DMS53 (cell line): ENCODE results near the gene ZNF350.

Experiments
- DNase-seq: peaks from one replicate; lab custom pipeline; 2025; lab: John Stamatoyannopoulos, UW

Gene ZNF350

DNA sequence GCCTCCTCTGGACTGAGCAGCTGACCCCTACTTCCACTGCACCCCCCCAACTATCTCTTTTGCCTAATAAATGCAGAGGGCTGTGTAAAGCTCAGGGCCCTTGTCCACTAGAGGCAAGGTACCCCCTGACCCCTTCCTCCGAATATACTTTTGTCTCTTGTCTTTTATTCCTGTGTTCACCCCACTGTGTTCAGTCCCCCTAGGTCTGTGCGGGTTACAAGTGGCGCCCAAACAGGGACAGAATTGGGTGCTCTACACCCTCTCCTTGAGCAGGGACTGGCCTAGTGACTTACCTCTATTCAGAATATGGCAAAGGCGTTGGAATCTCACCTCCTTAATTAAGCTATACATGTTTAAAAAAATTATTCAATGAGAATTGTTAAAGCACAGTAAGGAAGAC is 15.0 kb downstream of the ZNF350 start:
- peak; percentile 25 for DNase-seq

DNA sequence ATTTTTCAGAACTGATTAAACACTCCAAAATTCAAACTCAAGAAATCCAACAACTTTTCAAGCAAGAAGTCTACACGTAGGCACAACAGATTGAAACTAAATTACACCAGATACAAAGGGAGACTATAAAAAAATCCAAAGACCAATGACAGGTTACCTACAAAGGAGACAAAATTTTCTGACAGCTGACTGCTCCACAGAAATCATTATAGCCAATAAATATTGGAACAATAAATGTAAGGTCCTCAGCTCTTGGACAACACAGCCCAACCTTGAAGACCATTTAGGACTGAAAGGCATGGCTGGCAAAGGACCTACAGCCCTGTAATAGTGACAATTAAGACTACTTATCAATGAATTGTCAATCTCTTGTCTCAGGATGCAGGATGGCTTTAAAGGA is 15.9 kb downstream of the ZNF350 start:
- no peak for DNase-seq

DNA sequence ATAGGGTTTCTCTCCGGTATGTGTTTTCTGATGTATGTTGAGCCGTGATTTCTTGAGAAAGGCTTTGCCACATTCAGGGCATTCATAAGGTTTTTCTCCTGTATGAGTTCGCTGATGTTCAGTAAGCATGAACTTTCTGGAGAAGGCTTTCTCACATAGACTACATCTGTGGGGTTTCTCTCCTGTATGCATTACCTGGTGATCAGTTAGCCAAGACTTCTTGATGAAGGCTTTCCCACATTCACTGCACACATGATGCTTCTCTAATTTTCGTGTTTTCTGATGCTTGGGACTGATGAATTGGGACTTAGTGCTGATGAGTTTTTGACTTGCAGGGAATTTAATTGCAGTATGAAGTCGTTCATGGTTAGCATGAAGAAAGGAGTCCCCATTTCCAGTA is 21.1 kb downstream of the ZNF350 start:
- no peak for DNase-seq

DNA sequence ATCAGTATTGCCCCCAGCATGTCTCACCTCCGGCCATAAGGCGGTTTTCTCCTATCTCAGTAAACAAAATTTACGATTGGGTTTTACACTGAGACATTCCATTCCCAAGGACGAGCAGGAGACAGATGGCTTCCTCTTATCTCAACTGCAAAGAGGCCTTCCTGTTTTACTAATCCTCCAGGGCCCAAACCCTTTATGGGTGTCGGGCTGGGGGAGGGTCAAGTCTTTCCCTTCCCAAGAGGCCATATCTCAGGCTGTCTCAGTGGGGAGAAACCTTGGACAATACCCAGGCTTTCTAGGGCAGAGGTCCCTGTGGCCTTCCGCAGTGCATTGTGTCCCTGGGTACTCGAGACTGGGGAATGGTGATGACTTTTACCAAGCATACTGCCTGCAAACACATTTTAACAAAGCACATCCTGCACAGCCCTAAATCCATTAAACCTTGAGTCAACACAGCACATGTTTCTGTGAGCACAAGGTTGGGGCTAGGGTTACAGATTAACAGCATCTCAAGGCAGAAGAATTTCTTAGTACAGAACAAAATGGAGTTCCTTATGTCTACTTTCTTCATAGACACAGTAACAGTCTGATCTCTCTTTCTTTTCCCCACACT is 25.9 kb downstream of the ZNF350 start:
- peak; percentile 49 for DNase-seq

DNA sequence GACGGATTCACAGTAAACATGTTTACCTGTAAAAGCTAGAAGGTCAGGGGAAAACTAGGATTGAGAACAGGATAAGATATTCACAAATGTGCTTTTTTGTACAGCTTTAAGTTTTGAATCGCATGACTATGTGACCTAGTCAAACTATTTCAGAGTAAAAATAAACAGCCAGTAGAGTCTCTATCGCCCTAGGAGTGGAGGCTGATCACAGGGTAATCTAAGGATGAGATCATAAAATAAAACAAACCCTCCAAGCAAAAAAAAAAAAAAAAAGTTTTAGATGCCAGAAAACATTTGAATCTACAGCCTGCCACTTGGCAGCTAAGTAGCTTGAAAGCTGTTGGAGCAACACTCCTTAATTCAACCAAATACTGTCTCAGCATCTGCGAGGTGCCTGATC is 26.8 kb downstream of the ZNF350 start:
- DNase-seq = no peak

DNA sequence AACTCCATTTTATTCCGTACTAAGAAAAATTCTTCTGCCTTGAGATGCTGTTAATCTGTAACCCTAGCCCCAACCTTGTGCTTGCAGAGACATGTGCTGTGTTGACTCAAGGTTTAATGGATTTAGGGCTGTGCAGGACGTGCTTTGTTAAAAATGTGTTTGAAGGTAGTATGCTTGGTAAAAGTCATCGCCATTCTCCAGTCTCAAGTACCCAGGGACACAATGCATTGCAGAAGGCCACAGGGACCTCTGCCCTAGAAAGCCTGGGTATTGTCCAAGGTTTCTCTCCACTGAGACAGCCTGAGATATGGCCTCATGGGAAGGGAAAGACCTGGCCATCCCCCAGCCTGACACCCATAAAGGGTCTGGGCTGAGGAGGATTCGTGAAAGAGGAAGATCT is 28.8 kb downstream of the ZNF350 start:
- DNase-seq = peak; percentile 67

DNA sequence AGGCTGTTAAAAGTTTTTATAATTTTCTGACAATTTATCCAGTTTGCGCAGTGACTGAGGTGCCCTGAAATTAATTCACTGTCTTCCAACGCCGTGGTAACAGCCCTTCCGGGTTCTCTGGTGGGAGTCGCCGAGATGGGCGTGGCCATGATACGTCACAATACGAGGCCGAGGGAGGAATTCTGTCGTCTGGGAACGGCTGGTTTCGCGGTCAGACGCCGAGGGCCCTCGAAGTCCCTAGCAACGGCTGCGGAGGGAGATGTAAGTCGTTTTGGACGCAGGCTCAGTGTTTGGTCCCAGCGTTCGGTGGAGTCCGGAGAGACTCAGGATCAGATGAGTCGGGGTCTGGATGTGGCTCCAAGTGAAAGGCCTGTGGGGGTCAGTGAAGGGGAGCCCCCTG is 37.7 kb downstream of the ZNF350 start:
- DNase-seq = no peak

DNA sequence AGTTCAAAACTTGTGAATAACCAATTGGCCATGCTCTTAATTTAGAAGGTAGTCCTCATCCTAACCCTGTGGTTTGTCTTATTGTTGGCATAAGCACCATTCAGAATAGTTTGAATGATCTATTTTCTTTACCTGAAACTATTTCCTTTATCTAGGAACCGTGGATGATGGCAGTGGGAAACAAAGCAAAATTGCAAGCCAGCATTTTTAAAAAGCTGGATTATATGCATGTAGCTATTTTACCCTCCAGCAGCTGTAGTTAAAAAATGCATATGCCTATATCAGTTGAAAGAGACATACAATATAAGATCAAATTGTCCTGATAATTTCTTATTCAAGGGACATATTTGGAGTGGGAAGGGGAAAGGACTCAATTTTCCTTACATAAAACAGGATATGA is 40.0 kb downstream of the ZNF350 start:
- no peak for DNase-seq

DNA sequence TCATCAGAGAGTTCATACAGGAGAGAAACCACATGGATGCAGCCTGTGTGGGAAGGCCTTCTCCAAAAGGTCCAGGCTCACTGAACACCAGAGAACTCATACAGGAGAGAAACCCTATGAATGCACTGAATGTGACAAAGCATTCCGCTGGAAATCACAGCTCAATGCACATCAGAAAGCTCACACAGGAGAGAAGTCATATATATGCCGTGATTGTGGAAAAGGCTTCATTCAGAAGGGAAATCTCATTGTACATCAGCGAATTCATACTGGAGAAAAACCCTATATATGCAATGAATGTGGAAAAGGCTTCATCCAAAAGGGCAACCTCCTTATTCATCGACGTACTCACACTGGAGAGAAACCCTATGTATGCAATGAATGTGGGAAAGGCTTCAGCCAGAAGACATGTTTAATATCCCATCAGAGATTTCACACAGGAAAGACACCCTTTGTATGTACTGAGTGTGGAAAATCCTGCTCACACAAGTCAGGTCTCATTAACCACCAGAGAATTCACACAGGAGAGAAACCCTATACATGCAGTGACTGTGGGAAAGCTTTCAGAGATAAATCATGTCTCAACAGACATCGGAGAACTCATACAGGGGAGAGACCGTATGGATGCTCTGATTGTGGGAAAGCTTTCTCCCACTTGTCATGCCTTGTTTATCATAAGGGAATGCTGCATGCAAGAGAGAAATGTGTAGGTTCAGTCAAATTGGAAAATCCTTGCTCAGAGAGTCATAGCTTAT is 41.7 kb downstream of the ZNF350 start:
- no peak for DNase-seq

DNA sequence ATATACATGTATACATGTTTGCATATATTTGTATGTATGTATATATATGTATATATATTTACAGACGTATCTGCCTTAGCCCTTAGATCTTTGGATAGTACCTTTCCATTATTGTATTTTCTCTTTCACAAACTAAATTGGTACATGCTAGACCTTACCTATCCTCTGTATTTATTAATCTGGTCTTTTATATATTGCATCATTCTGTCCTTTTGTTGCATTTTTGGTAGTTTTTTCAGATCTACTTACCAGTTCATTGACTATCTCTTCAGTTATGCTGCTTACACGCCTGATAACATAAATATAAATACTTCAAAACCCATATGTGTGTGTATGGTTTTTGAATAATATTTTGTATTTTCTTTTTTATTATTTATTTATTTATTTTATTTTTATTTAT is 47.7 kb downstream of the ZNF350 start:
- no peak for DNase-seq

DNA sequence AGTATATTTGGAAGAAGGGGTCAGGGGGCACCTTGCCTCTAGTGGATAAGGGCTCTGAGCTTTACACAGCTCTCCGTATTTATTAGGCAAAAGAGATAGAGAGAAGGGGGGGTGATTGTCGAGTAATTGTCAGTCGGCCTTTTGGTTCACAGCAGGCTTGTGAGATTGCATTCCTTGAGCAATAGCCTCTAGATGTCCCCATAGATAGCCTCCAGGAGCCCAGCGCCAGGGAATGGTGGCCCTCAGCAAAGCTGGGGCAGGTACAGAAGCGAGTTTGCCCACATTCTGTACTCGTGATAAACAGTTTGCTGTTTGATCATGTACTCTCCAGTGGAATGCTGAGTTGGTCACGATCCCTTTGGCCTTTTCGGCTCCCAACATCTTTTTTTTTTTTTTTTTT is 54.7 kb downstream of the ZNF350 start:
- no peak for DNase-seq

DNA sequence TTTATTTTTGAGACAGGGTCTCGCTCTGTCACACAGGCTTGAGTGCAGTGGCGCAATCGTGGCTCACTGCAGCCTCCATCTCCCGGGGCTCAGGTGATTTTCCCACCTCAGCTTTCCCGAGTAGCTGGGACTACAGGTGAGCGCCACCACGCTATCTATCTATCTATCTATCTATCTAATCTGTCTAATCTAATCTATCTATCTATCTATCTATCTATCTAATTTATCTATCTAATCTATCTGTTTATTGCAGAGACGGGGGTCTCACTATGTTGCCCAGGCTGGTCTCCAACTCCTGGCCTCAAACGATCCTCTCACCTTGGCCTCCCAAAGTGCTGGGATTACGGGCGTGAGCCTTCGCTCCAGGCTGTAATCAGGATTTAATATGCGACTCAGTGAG is 58.8 kb downstream of the ZNF350 start:
- no peak for DNase-seq

DNA sequence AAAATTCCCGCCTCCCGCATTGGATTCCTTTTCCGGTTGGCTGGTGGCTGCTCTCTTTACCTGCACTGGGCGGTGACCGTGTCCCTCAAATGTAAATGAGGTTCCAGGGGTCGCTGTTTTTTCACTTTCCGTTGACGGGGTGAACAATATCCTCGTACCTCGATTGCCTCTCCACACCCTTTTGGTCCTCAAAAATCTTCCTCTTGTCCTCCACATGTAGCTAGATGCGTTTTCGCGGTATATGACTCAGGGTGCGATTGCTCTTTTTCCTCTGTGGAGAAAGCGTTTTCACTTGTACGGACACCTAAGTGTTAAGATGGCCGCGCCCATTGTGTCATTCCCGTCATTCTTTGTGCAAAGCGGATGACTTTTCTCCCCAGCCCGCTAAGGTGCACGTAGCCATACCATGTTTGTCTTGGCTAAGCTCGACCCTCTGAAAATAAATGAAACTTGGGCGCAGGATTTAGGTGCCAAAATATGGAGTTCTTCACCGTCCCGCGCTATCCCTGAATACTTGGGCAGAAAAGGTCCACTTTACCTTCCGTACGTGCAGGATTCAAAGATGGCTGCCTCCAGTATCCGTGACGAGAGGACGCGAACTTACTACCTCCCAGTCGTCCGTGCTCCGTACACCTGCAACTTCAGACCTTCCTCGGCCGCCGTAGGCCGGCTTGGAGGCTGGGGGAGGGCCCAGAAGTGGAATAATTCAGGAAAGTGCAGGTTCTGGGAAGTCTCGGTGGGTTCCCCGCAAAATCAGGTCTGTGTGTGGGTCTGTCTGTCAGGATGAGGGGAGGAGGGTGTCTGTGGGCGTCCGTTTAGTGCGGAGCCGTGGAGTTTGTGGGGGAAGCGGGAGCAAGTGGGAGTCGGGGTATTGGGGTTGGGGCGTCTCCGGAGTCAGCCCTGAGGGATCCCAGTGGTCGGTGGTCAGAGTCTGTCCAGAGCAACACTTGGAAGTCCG is 59.6 kb downstream of the ZNF350 start, which contains the start of gene ZNF613:
Gene ZNF613 (plus strand): TSS at position 689 of the 958 bp plus-strand sequence. CDS start 8,749 bp downstream, outside the sequence.
- peak; percentile 96 for DNase-seq

DNA sequence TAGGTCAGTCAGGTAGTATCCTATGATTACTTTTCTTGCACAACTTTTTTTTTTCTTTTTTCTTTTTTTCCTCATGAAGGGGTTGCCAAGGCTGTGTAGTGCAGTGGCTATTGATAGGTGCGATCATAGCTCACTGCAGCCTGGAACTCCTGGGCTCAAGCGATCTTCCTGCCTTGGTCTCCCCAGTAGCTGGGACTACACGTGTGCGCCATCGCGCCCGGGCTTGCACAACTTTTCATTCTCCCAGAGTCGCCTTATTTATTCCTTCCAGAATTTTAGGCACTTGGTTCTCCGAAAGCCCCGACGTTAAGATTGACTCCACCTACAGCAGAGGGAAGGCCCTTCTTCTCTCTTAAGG is 60.2 kb downstream of the ZNF350 start:
- DNase-seq = no peak

DNA sequence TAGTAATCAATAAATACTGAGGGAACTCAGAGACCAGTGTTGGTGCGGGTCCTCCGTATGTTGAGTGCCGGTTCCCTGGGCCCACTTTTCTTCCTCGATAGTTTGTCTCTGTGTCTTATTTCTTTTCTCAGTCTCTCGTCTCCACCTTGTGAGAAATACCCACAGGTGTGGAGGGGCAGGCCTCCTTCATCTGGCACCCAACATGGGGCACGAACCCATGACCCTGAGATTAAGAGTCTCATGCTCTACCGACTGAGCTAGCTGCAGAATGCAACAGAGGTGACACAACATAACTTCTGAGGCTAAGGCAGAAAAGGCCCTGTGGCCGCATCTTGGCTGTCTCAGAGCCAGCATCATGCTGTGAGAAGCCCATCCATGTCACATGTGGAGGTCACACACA is 64.7 kb downstream of the ZNF350 start:
- DNase-seq = no peak

DNA sequence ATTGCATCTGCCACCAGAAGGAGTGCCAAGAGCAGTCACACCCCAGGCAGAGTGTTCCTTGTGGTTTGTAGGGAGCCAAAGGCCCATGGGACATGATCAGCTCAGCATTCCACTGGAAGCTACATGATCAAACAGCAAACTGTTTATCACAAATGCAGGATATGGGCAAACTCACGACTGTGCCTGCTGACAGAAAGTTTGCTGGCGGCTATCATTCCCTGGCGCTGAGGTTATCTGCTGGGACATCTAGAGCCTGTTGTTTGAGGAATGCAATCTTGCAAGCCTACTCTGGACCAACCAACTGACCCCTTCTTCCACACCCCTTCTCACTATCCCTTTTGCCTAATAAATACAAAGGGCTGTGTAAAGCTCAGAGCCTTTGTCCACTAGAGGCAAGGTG is 67.0 kb downstream of the ZNF350 start:
- DNase-seq = no peak

DNA sequence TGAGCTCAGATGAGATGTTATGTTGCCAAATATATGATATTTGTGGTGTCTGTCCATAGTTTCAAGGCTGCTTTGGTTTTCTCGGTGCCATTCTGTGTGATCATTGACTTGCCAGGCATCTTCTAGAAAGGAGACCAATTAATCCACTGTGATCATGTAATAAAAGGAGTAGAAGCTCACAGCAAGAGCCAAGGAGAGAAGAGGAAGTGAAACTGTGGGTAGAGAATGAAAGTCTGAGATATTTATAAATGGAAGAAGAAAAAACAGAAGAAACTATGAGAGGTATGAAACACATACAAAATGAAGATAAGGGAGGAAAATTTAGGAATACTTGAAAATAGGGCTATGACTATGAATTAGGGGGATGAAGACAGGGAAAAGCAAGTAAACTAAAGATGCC is 70.5 kb downstream of the ZNF350 start:
- DNase-seq = no peak

DNA sequence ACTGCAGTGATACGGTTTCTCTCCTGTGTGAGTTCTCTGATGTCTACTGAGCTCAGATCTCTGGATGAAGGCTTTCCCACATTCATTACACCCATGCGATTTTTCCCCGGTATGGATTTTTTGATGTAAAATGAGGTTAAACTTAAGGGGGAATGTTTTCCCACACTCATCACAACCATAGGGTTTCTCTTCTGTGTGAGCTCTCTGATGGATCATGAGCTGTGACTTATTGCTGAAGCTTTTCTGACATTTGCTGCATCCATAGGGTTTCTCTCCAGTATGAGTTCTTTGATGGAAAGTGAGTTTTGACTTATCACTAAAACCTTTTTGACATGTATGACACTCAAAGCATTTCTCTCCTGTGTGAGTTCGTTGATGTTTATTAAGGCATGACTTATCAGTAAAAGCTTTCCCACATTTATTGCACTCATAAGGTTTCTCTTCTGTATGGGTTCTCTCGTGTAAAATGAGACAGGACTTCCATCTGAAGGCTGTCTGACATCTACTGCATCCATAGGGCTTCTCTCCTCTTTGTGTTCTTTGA is 71.2 kb downstream of the ZNF350 start:
- DNase-seq = peak; percentile 33
